CD4-positive, alpha-beta memory T cell (primary cell): ENCODE data around the gene ADRA2B. TPM values are rescaled to one million over a fixed set of nuclear protein-coding genes. Genes with fewer than 3 reads are reported as not detected.

Source experiments
- CTCF ChIA-PET: fragments of 350-600 bp; sonication (Branson Sonifier 250); formaldehyde crosslinking; loops from one replicate; lab custom pipeline; 2021; ENCODE audit warnings: inconsistent platforms; ENCODE audit not compliant: partially characterized antibody; lab: Charles Lee
- POLR2A ChIA-PET: fragments of 350-600 bp; sonication (Branson Sonifier 250); formaldehyde crosslinking; loops from one replicate; lab custom pipeline; 2021; ENCODE audit not compliant: partially characterized antibody; lab: Charles Lee
- DNase-seq, 5 donors: peaks; one replicate each; pipeline versions ENCODE4 v3.0.0 to v3.0.0-alpha.2; 2020 to 2022; ENCODE audit warnings: mixed read lengths in 1 of 5
- H3K27ac ChIP-seq: one replicate; pipeline ENCODE4 v1.7.0; 2013; ENCODE audit warnings: low read depth, low read length
- H3K27me3 ChIP-seq: 2 replicates; pipeline ENCODE4 v1.7.0; 2013; ENCODE audit warnings: mild to moderate bottlenecking, low read length, moderate library complexity; ENCODE audit not compliant: insufficient read depth
- H3K36me3 ChIP-seq: 2 replicates; pipeline ENCODE4 v1.7.0; 2013; ENCODE audit warnings: mild to moderate bottlenecking, low read length, moderate library complexity; ENCODE audit not compliant: insufficient read depth
- H3K4me1 ChIP-seq: 2 replicates; pipeline ENCODE4 v1.7.0; 2013; ENCODE audit warnings: mild to moderate bottlenecking, low read length, moderate library complexity; ENCODE audit not compliant: insufficient read depth
- H3K4me3 ChIP-seq, 2 donors: one replicate each; pipeline ENCODE4 v1.7.0; 2013; ENCODE audit warnings: low read length in 2 of 2, mild to moderate bottlenecking in 1 of 2
- H3K9me3 ChIP-seq, 2 donors: one replicate each; pipeline ENCODE4 v1.7.0; 2013; ENCODE audit warnings: low read length in 2 of 2, control low read depth in 1 of 2; ENCODE audit not compliant: control insufficient read depth in 1 of 2
- H3K27ac Mint-ChIP-seq, 7 donors: one replicate each; pipeline ENCODE4 v1.8.0; 2020 to 2021; ENCODE audit warnings: mixed read lengths in 7 of 7, mild to moderate bottlenecking in 6 of 7, inconsistent platforms in 3 of 7, moderate library complexity in 3 of 7
- H3K27me3 Mint-ChIP-seq, 2 donors: one replicate each; pipeline ENCODE4 v1.8.0; 2020 to 2021; ENCODE audit warnings: mixed read lengths in 2 of 2
- H3K36me3 Mint-ChIP-seq, 2 donors: one replicate each; pipeline ENCODE4 v1.8.0; 2020 to 2021; ENCODE audit warnings: mixed read lengths in 2 of 2, inconsistent platforms in 1 of 2, mild to moderate bottlenecking in 1 of 2
- H3K4me1 Mint-ChIP-seq, 4 donors: one replicate each; pipeline ENCODE4 v1.8.0; 2020 to 2021; ENCODE audit warnings: mixed read lengths in 4 of 4, mild to moderate bottlenecking in 1 of 4
- H3K4me3 Mint-ChIP-seq, 8 donors: one replicate each; pipeline ENCODE4 v1.8.0; 2020 to 2021; ENCODE audit warnings: mixed read lengths in 8 of 8, mild to moderate bottlenecking in 7 of 8, moderate library complexity in 6 of 8, inconsistent platforms in 3 of 8
- H3K9me3 Mint-ChIP-seq, 8 donors: one replicate each; pipeline ENCODE4 v1.8.0; 2020 to 2021; ENCODE audit warnings: mixed read lengths in 8 of 8, mild to moderate bottlenecking in 5 of 8, inconsistent platforms in 3 of 8, moderate library complexity in 1 of 8
- intact Hi-C: fragments of 100-400 bp; cut with micrococcal nuclease; formaldehyde crosslinking; loops from one replicate; pipeline ENCODE4 v1.15.1; 2023
- polyA plus RNA-seq, 2 donors: library from polyadenylated mRNA; unstranded; fragments of 300-500 nt; fragmentation: Illumina TruSeq; gene quantifications; one replicate each; pipeline ENCODE4 v1.2.3, GENCODE V29; 2021
- total RNA-seq, 2 experiments: library from RNA; stranded (reverse); gene quantifications; one replicate each; pipeline ENCODE4 v1.2.3, GENCODE V29; 2021

Gene ADRA2B
- total and polyA plus RNA-seq, 4 experiments from 2014 or later, result not detected

DNA sequence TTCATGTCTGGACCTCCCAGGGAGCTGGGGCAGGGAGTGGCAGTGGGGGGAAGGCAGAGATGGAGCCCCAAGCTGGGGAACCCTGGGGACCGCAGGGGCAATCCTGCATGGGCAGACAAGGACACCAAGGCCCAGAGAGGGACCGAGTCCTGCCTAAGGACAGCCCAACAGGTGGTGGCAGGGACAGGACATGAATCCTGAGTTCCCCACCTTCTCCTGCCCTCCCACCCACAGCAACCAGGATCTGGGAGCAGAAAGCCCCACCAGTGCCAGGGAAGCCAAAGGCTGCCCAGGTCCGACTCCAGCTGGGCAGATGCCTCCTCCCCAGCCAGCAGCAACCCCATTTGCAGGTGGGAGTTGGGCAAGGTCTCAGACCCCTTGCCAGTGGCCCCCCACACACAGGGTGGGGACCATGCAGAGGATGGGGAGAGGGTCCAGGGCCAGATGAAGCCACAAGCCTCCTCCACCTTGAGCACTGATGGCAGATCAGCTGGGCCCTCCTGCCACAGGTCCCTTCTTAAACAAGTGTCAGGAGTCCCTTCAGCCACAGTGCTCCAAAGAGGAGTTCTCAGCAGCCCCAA, 6.3 kb downstream of the ADRA2B start:
- no peaks in the 10 kb centered on the region for H3K4me1 Mint-ChIP-seq
- H3K4me3 Mint-ChIP-seq, result no peak overlapping the region
- DNase-seq, result peak in 1 of 5 donors; percentile 16
- Histone ChIP-seq H3K4me3 (no peak overlapping the region), H3K36me3 (no peaks in the 10 kb centered on the region), H3K27me3 (no peaks in the 10 kb centered on the region), H3K4me1 (no peaks in the 10 kb centered on the region), H3K9me3 (peaks cover 0 to 10% of the 10 kb centered on the region in 2 donors), H3K27ac (no peak overlapping the region)
- peaks cover 2 to 3% of the 10 kb centered on the region in 2 donors for H3K27me3 Mint-ChIP-seq
- POLR2A ChIA-PET, result no interaction called here
- peaks cover 0 to 14% (median 9%) of the 10 kb centered on the region in 8 donors for H3K9me3 Mint-ChIP-seq
- H3K36me3 Mint-ChIP-seq, result peaks cover 3 to 4% of the 10 kb centered on the region in 2 donors
- CTCF ChIA-PET, result interaction anchor here (0.6 kb wide), 1 partner anchor 98 kb away, joined by 3 read pairs; no protein-coding TSS in a partner anchor
- intact Hi-C loops, result loop anchor here (10.0 kb wide), 1 partner anchor 85 kb away; no protein-coding TSS in a partner anchor
- H3K27ac Mint-ChIP-seq, result no peak overlapping the region

DNA sequence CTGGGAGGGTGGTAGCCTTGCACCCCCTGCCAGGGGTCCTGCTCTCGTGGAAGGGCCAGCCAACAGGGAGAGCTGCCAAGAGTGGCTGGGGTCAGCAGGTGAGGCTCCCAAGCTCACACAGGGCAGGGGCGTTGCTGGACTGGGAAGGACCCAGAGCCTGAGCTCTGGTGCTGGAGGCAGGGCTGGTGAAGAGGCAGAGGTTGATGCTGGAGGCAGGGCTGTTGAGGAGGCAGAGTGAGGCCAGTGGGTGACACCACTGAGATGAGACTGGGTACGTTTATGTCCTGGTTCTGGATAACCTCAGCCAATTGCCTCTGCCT, 7.0 kb downstream of the ADRA2B start:
- Histone ChIP-seq H3K27ac (no peak overlapping the region), H3K4me3 (no peak overlapping the region), H3K36me3 (no peaks in the 10 kb centered on the region), H3K4me1 (no peaks in the 10 kb centered on the region), H3K27me3 (no peaks in the 10 kb centered on the region), H3K9me3 (peaks cover 0 to 12% of the 10 kb centered on the region in 2 donors)
- DNase-seq, result peak in 1 of 5 donors; percentile 8
- Mint-ChIP-seq H3K4me3 (no peak overlapping the region), H3K27ac (no peak overlapping the region), H3K27me3 (peaks cover 2 to 3% of the 10 kb centered on the region in 2 donors), H3K9me3 (peaks cover 0 to 19% (median 12%) of the 10 kb centered on the region in 8 donors), H3K36me3 (peaks cover 3 to 4% of the 10 kb centered on the region in 2 donors), H3K4me1 (no peaks in the 10 kb centered on the region)
- ChIA-PET POLR2A (no interaction called here), CTCF (interaction anchor here (0.6 kb wide), 1 partner anchor 97 kb away, joined by 3 read pairs; no protein-coding TSS in a partner anchor)
- intact Hi-C loops, result no loop called here

DNA sequence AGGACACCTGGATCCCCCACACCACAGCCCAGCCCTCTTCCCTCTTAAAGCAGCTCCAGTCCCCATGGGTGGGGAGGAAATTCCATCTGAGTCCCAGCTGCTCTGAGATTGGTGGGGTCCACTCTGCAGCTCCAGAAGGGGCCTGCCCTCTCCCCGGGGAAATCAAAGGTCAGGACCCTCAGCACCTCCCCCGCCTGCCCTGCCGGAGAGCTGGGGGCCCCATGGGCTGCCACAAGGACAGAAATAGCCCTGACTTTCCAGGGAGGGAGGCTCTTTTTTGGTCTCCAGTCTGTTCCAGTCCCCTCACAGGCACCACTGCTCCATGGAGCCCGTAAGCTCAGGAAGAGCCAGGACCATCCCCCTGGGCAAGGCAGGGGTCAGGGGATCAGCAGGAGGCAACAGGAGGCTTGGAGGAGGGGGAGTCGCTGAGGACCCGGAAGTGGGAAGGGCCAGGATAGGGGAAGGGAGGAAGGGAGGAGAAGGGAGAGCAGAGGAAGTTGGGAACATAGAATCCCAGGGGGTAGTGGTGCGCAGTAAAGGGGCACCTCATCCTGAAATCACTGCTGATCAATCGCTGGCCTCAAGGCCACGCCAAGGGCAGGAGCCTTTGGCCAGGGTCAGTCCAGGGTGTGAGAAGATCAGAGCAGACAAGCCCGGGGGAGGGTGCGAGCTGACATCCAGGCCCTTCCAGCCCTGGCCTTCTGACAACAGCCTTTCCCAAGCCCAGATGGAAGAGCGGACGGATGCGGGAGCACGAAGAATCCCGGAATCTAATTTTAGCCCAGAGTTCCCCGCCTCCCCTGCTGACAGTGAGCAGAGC, 7.6 kb downstream of the ADRA2B start:
- Histone ChIP-seq H3K9me3 (peaks cover 0 to 12% of the 10 kb centered on the region in 2 donors), H3K4me3 (no peak overlapping the region), H3K36me3 (no peaks in the 10 kb centered on the region), H3K27me3 (no peaks in the 10 kb centered on the region), H3K27ac (no peak overlapping the region), H3K4me1 (no peaks in the 10 kb centered on the region)
- Mint-ChIP-seq H3K9me3 (peaks cover 0 to 19% (median 12%) of the 10 kb centered on the region in 8 donors), H3K27me3 (peaks cover 2 to 3% of the 10 kb centered on the region in 2 donors), H3K4me1 (no peaks in the 10 kb centered on the region), H3K4me3 (no peak overlapping the region), H3K36me3 (peaks cover 3 to 4% of the 10 kb centered on the region in 2 donors), H3K27ac (no peak overlapping the region)
- POLR2A ChIA-PET, result no interaction called here
- peak in 1 of 5 donors; percentile 19 for DNase-seq
- intact Hi-C loops, result no loop called here
- CTCF ChIA-PET, result interaction anchor here (1.4 kb wide), 1 partner anchor 30 kb away, joined by 3 read pairs; no protein-coding TSS in a partner anchor

DNA sequence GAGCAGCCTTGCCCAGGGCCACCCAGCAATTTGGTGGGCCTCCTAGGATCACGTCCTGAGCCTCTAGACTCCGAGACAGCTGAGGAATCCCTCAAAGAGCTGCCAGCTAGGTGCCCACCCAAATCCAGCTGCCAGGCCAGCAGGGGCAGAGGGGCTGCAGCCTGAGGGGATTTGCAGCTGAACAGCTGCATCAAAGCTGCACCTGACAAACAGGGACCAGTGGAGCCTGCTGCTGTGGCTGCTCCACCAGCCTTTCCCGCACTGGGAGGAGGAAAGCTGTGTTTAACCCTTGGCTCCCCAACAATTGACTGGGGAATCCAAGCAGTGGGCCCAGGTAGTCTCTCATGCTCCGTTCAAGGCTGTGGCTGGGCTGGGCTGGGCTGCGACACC, 8.2 kb downstream of the ADRA2B start:
- intact Hi-C loops, result no loop called here
- H3K27me3 ChIP-seq, result no peaks in the 10 kb centered on the region
- peaks cover 3 to 4% of the 10 kb centered on the region in 2 donors for H3K36me3 Mint-ChIP-seq
- CTCF ChIA-PET, result interaction anchor here (1.4 kb wide), 1 partner anchor 31 kb away, joined by 3 read pairs; no protein-coding TSS in a partner anchor
- POLR2A ChIA-PET, result no interaction called here
- no peak overlapping the region for H3K27ac Mint-ChIP-seq
- no peak overlapping the region for H3K4me3 Mint-ChIP-seq
- no peaks in the 10 kb centered on the region for H3K4me1 Mint-ChIP-seq
- H3K27me3 Mint-ChIP-seq, result peaks cover 2 to 3% of the 10 kb centered on the region in 2 donors
- DNase-seq, result peak in 1 of 5 donors; percentile 33
- no peaks in the 10 kb centered on the region for H3K4me1 ChIP-seq
- peaks cover 0 to 12% of the 10 kb centered on the region in 2 donors for H3K9me3 ChIP-seq
- no peak overlapping the region for H3K4me3 ChIP-seq
- H3K36me3 ChIP-seq, result no peaks in the 10 kb centered on the region
- no peak overlapping the region for H3K27ac ChIP-seq
- H3K9me3 Mint-ChIP-seq, result peaks cover 0 to 19% (median 12%) of the 10 kb centered on the region in 8 donors

DNA sequence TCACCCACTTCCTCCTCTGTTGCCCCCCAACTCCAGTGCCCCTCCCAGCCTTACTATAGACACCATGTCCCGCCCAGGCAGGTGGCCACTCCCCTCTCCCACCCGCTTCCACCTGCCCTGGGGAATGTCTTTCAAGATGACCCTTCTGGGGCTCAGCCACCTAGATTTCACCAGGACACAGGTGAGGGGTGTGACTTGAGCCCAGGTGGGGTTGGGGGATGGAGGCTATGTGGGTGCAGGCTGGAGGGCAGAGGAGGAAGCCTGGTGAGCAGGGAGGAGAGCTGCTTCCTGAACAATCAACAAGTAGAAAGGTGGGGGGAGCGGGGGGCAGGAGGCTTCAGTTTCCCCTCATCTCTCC, 8.7 kb downstream of the ADRA2B start:
- Mint-ChIP-seq H3K4me3 (no peak overlapping the region), H3K9me3 (peaks cover 0 to 19% (median 12%) of the 10 kb centered on the region in 8 donors), H3K27me3 (peaks cover 2 to 3% of the 10 kb centered on the region in 2 donors), H3K36me3 (peaks cover 3 to 4% of the 10 kb centered on the region in 2 donors), H3K27ac (peak overlapping the region in 1 of 7 donors; percentile 18), H3K4me1 (no peaks in the 10 kb centered on the region)
- peaks cover 0 to 12% of the 10 kb centered on the region in 2 donors for H3K9me3 ChIP-seq
- ChIA-PET POLR2A (no interaction called here), CTCF (interaction anchor here (1.4 kb wide), 1 partner anchor 31 kb away, joined by 3 read pairs; no protein-coding TSS in a partner anchor)
- intact Hi-C loops, result no loop called here
- no peak overlapping the region for H3K4me3 ChIP-seq
- no peak overlapping the region for H3K27ac ChIP-seq
- H3K27me3 ChIP-seq, result no peaks in the 10 kb centered on the region
- no peaks in the 10 kb centered on the region for H3K36me3 ChIP-seq
- DNase-seq, result peak in 1 of 5 donors; percentile 22
- no peaks in the 10 kb centered on the region for H3K4me1 ChIP-seq

DNA sequence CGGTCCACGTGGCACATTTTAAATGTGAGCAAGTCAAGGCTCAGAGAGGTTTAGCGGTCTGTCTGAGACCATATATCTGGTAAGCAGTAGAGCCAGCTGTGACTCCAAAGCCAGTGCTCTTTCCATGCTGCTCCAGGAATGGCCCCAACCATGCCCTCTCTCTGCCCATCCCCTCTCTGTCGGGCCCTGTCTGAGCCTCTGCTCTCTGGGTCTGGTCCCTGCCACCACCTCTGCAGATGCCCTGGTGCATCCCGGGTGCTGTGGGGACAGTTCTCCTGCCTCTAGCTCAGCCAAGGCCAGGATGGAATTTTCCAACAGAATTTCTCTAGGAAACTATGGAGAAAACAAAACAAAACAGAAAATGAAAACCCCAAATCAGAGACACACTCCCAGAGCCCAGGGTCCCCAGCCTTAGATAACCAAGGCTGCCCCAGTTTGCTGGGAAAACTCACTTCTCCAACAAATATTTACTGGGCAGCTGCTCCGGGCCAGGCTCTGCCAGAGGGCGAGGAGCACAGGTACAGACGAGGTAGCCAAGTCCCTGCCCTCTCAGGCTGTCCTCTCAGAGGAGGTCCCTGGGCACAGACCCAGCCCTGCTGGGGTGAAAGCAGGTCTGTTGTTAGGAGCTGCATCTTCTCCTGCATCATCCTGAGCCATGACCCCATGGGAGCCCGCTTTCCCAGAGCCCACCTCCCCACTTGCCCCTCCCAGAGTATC, 9.2 kb downstream of the ADRA2B start:
- Mint-ChIP-seq H3K27me3 (peaks cover 2 to 3% of the 10 kb centered on the region in 2 donors), H3K4me3 (no peak overlapping the region), H3K4me1 (no peaks in the 10 kb centered on the region), H3K9me3 (peaks cover 0 to 19% (median 12%) of the 10 kb centered on the region in 8 donors), H3K27ac (no peak overlapping the region), H3K36me3 (peaks cover 3 to 4% of the 10 kb centered on the region in 2 donors)
- H3K4me1 ChIP-seq, result no peaks in the 10 kb centered on the region
- DNase-seq, result peak in 1 of 5 donors; percentile 27
- no peaks in the 10 kb centered on the region for H3K36me3 ChIP-seq
- intact Hi-C loops, result no loop called here
- H3K27ac ChIP-seq, result no peak overlapping the region
- POLR2A ChIA-PET, result no interaction called here
- no peak overlapping the region for H3K4me3 ChIP-seq
- H3K27me3 ChIP-seq, result no peaks in the 10 kb centered on the region
- CTCF ChIA-PET, result no interaction called here
- H3K9me3 ChIP-seq, result peaks cover 0 to 12% of the 10 kb centered on the region in 2 donors
